Measurements from ENCODE around the gene DOCK1.

Gene DOCK1

DNA sequence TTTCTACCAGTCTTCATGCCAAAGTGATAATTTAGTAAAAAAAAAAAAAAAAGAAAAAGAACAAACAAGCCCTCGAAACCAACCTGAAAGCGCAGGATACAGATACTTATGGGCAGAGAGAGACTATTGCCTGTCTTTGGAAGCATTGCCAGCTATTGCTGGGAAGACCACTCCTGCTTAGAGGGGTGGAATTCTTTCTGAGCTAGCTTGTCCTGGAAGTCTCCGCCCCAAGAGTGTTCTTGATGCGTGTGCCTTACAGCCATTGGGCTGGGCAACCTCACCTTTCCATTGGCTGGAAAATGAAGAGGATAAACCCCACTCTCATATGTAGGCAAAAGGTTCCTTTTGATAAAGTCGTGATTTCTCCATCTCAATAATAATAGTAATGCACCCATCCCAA lies 311.0 kb downstream of the DOCK1 start:
- DNase-seq (ENCODE audit: low read depth), result no peak

DNA sequence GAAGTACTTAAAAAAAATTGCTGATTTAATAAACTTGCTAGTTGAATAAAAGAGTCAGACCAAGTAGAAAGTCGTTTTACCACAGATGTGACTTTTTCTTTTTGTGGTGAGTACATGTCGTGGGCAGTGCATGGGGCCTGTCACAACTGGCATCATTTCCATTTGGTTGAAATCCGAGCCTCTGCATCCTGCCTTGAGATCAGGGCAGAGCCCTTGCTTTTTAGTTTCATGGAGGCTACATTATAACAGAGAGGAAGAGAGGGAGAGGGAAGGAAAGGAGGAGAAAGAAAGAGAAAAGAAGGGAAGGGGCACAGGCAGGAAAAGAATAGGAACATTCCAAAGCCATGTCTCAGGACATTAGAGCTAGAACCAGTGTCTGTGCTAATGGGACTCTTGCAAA lies 311.6 kb downstream of the DOCK1 start:
- TF ChIP-seq CTCF (conservative IDR thresholded peaks at IDR 0.05; ENCODE audit: low read depth, low read length), result no peak
- no peak overlapping the region for H3K4me3 ChIP-seq (ENCODE audit: low read depth, low read length)
- no peak for DNase-seq (ENCODE audit: low read depth)

More for the DNA sequence above, 311.0 kb downstream of the DOCK1 start:
- TF ChIP-seq CTCF (conservative IDR thresholded peaks at IDR 0.05; ENCODE audit: low read depth, low read length), result no peak
- H3K4me3 ChIP-seq (ENCODE audit: low read depth, low read length), result no peak overlapping the region

- H3K4me3 ChIP-seq (ENCODE audit: low read depth, low read length), result no peak overlapping the region
- DNase-seq (ENCODE audit: low read depth), result no peak
- TF ChIP-seq CTCF (conservative IDR thresholded peaks at IDR 0.05; ENCODE audit: low read depth, low read length), result no peak
These were observed 313.4 kb downstream of the DOCK1 start for GRCh38 chr10:127218658-127219057.

DNA sequence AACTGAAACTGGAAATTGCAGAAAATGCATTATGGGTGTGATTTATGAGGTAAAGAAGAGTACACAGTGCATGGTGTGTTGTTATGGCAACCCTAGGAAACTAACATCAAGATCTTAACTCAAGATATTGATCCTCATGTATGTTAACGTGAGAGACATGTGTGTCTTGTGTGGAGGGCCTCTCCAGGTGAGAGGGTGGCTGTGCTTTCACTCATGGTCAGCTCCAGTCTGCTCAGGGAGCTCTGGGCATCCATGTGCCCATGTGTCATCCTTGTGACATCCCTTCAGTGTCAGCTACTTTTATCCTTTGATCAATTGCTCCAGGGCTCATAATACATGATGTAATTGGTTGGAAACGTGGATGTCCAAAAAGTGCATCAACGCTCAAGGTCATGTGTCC lies 316.1 kb downstream of the DOCK1 start:
- DNase-seq (ENCODE audit: low read depth), result no peak
- no peak for TF ChIP-seq CTCF (conservative IDR thresholded peaks at IDR 0.05; ENCODE audit: low read depth, low read length)
- no peak overlapping the region for H3K4me3 ChIP-seq (ENCODE audit: low read depth, low read length)

DNA sequence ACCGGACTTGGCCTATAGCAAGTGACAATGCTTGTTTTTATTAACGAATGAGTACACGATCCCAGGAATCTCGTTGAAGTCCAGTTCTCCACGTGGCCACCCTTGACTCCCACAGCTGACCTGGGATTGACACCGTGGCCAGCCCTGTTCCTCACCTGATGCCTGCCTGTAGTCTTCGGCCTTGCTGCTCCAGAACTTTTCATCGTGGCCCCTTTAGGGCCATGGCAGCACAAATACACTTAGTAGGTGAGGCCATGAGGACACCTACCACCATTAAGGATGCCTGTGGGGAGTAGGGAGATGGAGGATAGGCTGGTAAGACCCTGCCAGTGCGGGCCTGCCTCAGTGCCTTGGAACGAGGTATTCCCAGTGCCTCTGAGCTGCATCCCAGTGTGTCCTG lies 321.8 kb downstream of the DOCK1 start:
- no peak for DNase-seq (ENCODE audit: low read depth)
- TF ChIP-seq CTCF (conservative IDR thresholded peaks at IDR 0.05; ENCODE audit: low read depth, low read length), result no peak
- no peak overlapping the region for H3K4me3 ChIP-seq (ENCODE audit: low read depth, low read length)

DNA sequence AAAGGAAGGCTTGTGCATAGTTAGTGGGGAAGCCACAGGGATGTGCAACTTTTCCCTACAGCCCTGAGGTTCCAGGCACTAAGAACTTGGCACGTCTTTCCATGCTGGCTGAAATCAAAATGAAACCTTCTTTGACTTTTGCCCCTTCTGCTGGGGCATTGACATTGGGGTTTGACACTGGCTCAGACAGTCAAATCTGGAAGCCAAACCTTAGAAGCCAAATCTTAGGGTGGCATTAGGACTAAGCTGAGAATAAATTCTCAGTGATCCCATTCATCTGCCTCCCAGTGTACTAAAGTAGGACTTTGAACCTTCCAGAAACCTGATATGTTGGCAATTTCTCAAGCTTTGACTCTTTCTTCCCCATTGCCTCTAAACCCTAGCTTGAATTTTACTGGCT lies 322.4 kb downstream of the DOCK1 start:
- no peak for TF ChIP-seq CTCF (conservative IDR thresholded peaks at IDR 0.05; ENCODE audit: low read depth, low read length)
- H3K4me3 ChIP-seq (ENCODE audit: low read depth, low read length), result no peak overlapping the region
- no peak for DNase-seq (ENCODE audit: low read depth)

GRCh38 chr10:127228195-127228787 lies 323.1 kb downstream of the DOCK1 start:
- H3K4me3 ChIP-seq (ENCODE audit: low read depth, low read length), result no peak overlapping the region
- no peak for TF ChIP-seq CTCF (conservative IDR thresholded peaks at IDR 0.05; ENCODE audit: low read depth, low read length)
- peak; percentile 38 for DNase-seq (ENCODE audit: low read depth)

Measured in choroid plexus epithelial cell (primary cell).